Middle frontal gyrus (tissue), 1 donor: Measurements from ENCODE around the gene ARHGEF12.

Experiments
- DNase-seq: peaks from one replicate; pipeline ENCODE4 v3.0.0-alpha.2; 2015; ENCODE audit warnings: low spot score; ENCODE audit errors: extremely low spot score

The ARHGEF12 gene

GRCh38 chr11:120529911-120530310, 193.7 kb downstream of the ARHGEF12 start:
- DNase-seq, result no peak

- no peak for DNase-seq
These were observed 196.0 kb downstream of the ARHGEF12 start for GRCh38 chr11:120532082-120532831.

DNA sequence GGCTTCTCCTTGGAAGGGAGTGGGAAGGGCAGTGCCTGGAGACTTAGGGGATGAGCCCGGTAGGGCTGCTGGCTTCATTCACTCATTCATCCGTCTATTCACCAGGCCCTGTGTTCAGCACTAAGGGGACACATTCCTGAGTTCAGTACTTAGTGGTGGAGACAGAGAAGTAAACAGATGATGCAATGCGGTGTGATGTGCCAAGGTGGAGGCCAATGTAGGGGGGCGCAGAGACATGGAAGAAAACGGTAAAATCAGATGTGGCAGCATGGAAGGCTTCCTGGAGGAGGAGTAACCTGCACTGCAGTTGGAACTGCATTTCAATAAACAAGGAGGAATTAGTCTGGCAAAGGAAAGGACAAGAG, 196.6 kb downstream of the ARHGEF12 start:
- DNase-seq, result no peak

- no peak for DNase-seq
These were observed 200.0 kb downstream of the ARHGEF12 start for GRCh38 chr11:120536091-120536796.

- DNase-seq, result no peak
These were observed 200.6 kb downstream of the ARHGEF12 start for GRCh38 chr11:120536797-120537169.

DNA sequence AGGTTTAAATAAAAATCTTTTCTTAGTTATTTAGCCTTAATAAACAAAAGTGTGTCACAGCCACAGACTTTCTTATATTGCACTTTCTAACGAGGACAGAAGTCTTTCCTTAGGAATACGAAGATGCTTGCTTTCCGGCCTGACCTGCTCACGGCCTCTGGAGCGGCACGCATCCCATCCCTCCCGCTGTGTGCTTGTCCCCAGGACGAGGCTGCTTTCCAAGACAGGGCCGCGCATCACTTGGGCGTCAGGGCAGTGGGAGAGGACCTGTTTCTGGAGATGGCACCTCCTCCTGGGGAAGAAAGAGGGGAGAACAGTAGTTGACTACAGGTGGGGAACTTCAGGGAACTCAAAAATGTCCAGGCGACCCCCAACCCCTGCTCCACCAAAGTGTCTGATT, 201.8 kb downstream of the ARHGEF12 start:
- DNase-seq, result no peak

DNA sequence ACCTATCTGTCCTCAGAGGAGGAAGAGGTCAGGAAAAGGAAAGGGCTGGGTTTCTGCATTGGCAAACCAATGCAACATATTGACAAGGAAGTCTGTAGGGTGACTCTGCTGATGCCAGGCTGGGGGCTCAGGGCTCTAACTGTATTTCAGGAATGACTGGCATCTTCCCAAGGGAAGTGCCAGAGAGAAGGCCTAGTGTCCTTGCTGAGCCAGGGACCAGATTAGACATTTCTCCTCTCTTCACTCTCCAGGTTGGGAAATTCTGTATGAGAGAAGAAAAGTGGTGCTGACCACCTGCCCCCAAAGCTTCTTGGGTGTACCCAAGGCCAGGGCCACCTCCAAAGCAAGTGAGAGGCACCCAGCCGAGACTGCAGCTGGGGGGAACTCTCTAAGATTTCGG, 202.5 kb downstream of the ARHGEF12 start:
- DNase-seq, result no peak
